ENCODE results near the gene NR3C2. TPM values are rescaled to one million over a fixed set of nuclear protein-coding genes. Genes with fewer than 3 reads are reported as not detected.

Gene NR3C2
- total RNA-seq, 1 experiment from 2014 or later = 2.7 TPM

- H3K4me1 ChIP-seq (ENCODE audit: control insufficient read depth in 1 of 2, insufficient read depth in 2 of 2, low read length in 2 of 2) = no peaks in the 10 kb centered on the region
- no peaks in the 10 kb centered on the region for H3K9me3 ChIP-seq (ENCODE audit: control insufficient read depth in 1 of 2, insufficient read depth in 1 of 2, low read depth in 1 of 2, low read length in 2 of 2)
- H4K20me1 ChIP-seq (ENCODE audit: insufficient read depth) = no peaks in the 10 kb centered on the region
- H3K9me2 ChIP-seq (ENCODE audit: insufficient read depth) = no peaks in the 10 kb centered on the region
- no peak for DNase-seq (ENCODE audit: low read depth, low spot score)
- TF ChIP-seq SP1 (IDR thresholded peaks at IDR 0.05; ENCODE audit: low read depth) = no peak
- no peak for TF ChIP-seq CEBPB (IDR thresholded peaks at IDR 0.05; ENCODE audit: low read depth)
- TF ChIP-seq ZFX (IDR thresholded peaks at IDR 0.05) = no peak
- H3K4me3 ChIP-seq (replicated peaks in 1 of 2; ENCODE audit: low read depth in 1 of 2, low read length in 2 of 2) = no peak overlapping the region
- H3K9ac ChIP-seq (ENCODE audit: low read length) = no peak overlapping the region
- H3K4me2 ChIP-seq (ENCODE audit: low read length) = no peak overlapping the region
- no peak for ATAC-seq
- H3K36me3 ChIP-seq (ENCODE audit: control insufficient read depth in 1 of 2, insufficient read depth in 2 of 2, low read length in 2 of 2) = no peaks in the 10 kb centered on the region
- CTCF ChIA-PET = no interaction called here
- H2AFZ ChIP-seq (ENCODE audit: low read depth, low read length, poor library complexity, severe bottlenecking) = no peak overlapping the region
- POLR2A ChIA-PET = no interaction called here
- BruUV-seq (replicated peaks) = no TSS peak
- RAD21 ChIA-PET (ENCODE audit: low non-redundant PET in 1 of 2, low total read pairs in 2 of 2, uncharacterized antibody in 2 of 2, unreplicated experiment in 2 of 2) = no interaction called here
- no peak overlapping the region for H3K27ac ChIP-seq (ENCODE audit: low read depth, low read length)
- intact Hi-C loops (cut with micrococcal nuclease) = no loop called here
- H3K27me3 ChIP-seq (ENCODE audit: insufficient read depth, low read length) = no peaks in the 10 kb centered on the region
- H3K79me2 ChIP-seq (ENCODE audit: insufficient read depth, low read length) = no peaks in the 10 kb centered on the region
Measured at GRCh38 chr4:148229798-148230197, 212.4 kb downstream of the NR3C2 start.

- no TSS peak for BruUV-seq (replicated peaks)
- H2AFZ ChIP-seq (ENCODE audit: low read depth, low read length, poor library complexity, severe bottlenecking) = no peak overlapping the region
- CTCF ChIA-PET = no interaction called here
Measured at GRCh38 chr4:148229028-148229427, 213.2 kb downstream of the NR3C2 start.

More at GRCh38 chr4:148229028-148229427, 213.2 kb downstream of the NR3C2 start:
- RAD21 ChIA-PET (ENCODE audit: low non-redundant PET in 1 of 2, low total read pairs in 2 of 2, uncharacterized antibody in 2 of 2, unreplicated experiment in 2 of 2) = no interaction called here
- Histone ChIP-seq H3K79me2 (ENCODE audit: insufficient read depth, low read length) (no peaks in the 10 kb centered on the region), H4K20me1 (ENCODE audit: insufficient read depth) (no peaks in the 10 kb centered on the region), H3K4me1 (ENCODE audit: control insufficient read depth in 1 of 2, insufficient read depth in 2 of 2, low read length in 2 of 2) (no peaks in the 10 kb centered on the region), H3K9me2 (ENCODE audit: insufficient read depth) (no peaks in the 10 kb centered on the region), H3K9me3 (ENCODE audit: control insufficient read depth in 1 of 2, insufficient read depth in 1 of 2, low read depth in 1 of 2, low read length in 2 of 2) (no peaks in the 10 kb centered on the region), H3K9ac (ENCODE audit: low read length) (no peak overlapping the region), H3K27ac (ENCODE audit: low read depth, low read length) (no peak overlapping the region), H3K27me3 (ENCODE audit: insufficient read depth, low read length) (no peaks in the 10 kb centered on the region), H3K4me2 (ENCODE audit: low read length) (no peak overlapping the region), H3K36me3 (ENCODE audit: control insufficient read depth in 1 of 2, insufficient read depth in 2 of 2, low read length in 2 of 2) (no peaks in the 10 kb centered on the region), H3K4me3 (replicated peaks in 1 of 2; ENCODE audit: low read depth in 1 of 2, low read length in 2 of 2) (no peak overlapping the region)
- DNase-seq (ENCODE audit: low read depth, low spot score) = no peak
- ATAC-seq = no peak
- POLR2A ChIA-PET = no interaction called here
- no peak for TF ChIP-seq CTCF (IDR thresholded peaks at IDR 0.05 in 2 of 3, conservative IDR thresholded peaks at IDR 0.05 in 1 of 3; ENCODE audit: borderline replicate concordance in 1 of 3, insufficient read depth in 1 of 3, low read depth in 2 of 3, low read length in 2 of 3)
- TF ChIP-seq POLR2AphosphoS5 (IDR thresholded peaks at IDR 0.05; ENCODE audit: low read depth, low read length) = no peak
- TF ChIP-seq POLR2A (IDR thresholded peaks at IDR 0.05; ENCODE audit: borderline replicate concordance, extremely low read depth, insufficient read depth, insufficient read length) = no peak
- intact Hi-C loops (cut with micrococcal nuclease) = no loop called here
